Loucy (cell line): ENCODE data around the gene CTTNBP2.

Experiments
- H2AFZ ChIP-seq: fragments of 200-600 bp; sonication (generic); 2 replicates; pipeline ENCODE4 v1.6.0; 2016; ENCODE audit warnings: antibody characterized with exemption, mild to moderate bottlenecking, low read length, moderate library complexity
- H3F3A ChIP-seq: fragments of 200-600 bp; 2 replicates; pipeline ENCODE4 v1.6.0; 2016; ENCODE audit warnings: antibody characterized with exemption, low read depth, mild to moderate bottlenecking
- H3K27me3 ChIP-seq: fragments of 200-600 bp; sonication (generic); 2 replicates; pipeline ENCODE4 v1.6.1; 2014; ENCODE audit warnings: low read length, mild to moderate bottlenecking; ENCODE audit not compliant: insufficient read depth, poor library complexity, severe bottlenecking
- H3K36me3 ChIP-seq: fragments of 200-600 bp; sonication (generic); 2 replicates; pipeline ENCODE4 v1.6.1; 2016; ENCODE audit warnings: low read length; ENCODE audit not compliant: insufficient read depth
- H3K4me1 ChIP-seq: fragments of 200-600 bp; sonication (generic); 2 replicates; pipeline ENCODE4 v1.5.1; 2014; ENCODE audit warnings: low read length, mild to moderate bottlenecking; ENCODE audit not compliant: insufficient read depth, poor library complexity, severe bottlenecking
- H3K4me2 ChIP-seq: fragments of 200-600 bp; sonication (generic); 2 replicates; pipeline ENCODE4 v1.6.0; 2014; ENCODE audit warnings: antibody characterized with exemption, low read length, low read depth, mild to moderate bottlenecking; ENCODE audit not compliant: poor library complexity, severe bottlenecking
- H3K4me3 ChIP-seq: fragments of 200-600 bp; sonication (generic); 2 replicates; pipeline ENCODE4 v1.5.1; 2014; ENCODE audit warnings: low read length, mild to moderate bottlenecking, mixed read lengths; ENCODE audit not compliant: poor library complexity, severe bottlenecking
- H3K79me2 ChIP-seq: fragments of 200-600 bp; sonication (generic); 2 replicates; pipeline ENCODE4 v1.6.1; 2014; ENCODE audit warnings: low read length; ENCODE audit not compliant: insufficient read depth
- H3K9ac ChIP-seq: fragments of 200-600 bp; sonication (generic); 2 replicates; pipeline ENCODE4 v1.6.0; 2014; ENCODE audit warnings: mild to moderate bottlenecking, low read depth, low read length, moderate library complexity; ENCODE audit not compliant: poor library complexity, severe bottlenecking
- H3K9me2 ChIP-seq: fragments of 200-600 bp; sonication (generic); replicated peaks from 2 replicates; pipeline ENCODE4 v1.6.1; 2016; ENCODE audit warnings: low read depth, low read length, mixed read lengths
- H3K9me3 ChIP-seq: fragments of 200-600 bp; sonication (generic); 2 replicates; pipeline ENCODE4 v1.6.1; 2014; ENCODE audit warnings: mild to moderate bottlenecking, antibody characterized with exemption, low read length, low read depth; ENCODE audit not compliant: insufficient read depth
- H4K20me1 ChIP-seq: fragments of 200-600 bp; sonication (generic); 2 replicates; pipeline ENCODE4 v1.6.0; 2014; ENCODE audit warnings: antibody characterized with exemption, low read length, mild to moderate bottlenecking; ENCODE audit not compliant: insufficient read depth, poor library complexity, severe bottlenecking
- EZH2phosphoT487 ChIP-seq: fragments of 200-600 bp; IDR thresholded peaks from 2 replicates; pipeline ENCODE4 v1.6.1; 2018; ENCODE audit warnings: antibody characterized with exemption, mild to moderate bottlenecking, moderate library complexity, borderline replicate concordance
- TF ChIP-seq, protein P1 (sequence below): fragments of 200-600 bp; sonication (generic); conservative IDR thresholded peaks from 2 replicates; pipeline ENCODE4 v1.5.1; 2014; ENCODE audit warnings: mild to moderate bottlenecking, antibody characterized with exemption, low read length

CTTNBP2 gene

DNA sequence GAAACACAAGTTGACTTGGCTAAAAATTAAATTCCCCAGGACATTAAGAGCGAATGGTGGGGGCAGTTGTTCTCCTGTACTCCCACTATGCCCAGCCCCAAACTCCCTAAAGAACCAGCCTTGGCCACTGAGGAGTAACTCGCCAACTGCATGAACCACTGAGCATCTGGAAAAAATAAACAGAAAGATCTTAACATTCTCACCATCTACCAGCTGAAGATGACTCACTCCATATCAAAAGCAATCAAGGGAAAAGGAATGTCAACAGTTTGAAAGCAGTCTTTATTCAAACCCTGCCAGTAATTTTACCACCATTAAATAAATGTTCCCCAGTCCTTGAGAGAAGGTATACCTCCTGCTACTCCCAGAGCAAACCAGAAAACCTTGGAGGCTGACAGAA, 45.4 kb downstream of the CTTNBP2 start:
- Histone ChIP-seq H3K4me2 (no peak overlapping the region), H3K36me3 (no peaks in the 10 kb centered on the region), H3K4me1 (no peaks in the 10 kb centered on the region), H3F3A (no peaks in the 10 kb centered on the region), H3K9me3 (no peaks in the 10 kb centered on the region), H4K20me1 (no peaks in the 10 kb centered on the region), H2AFZ (no peak overlapping the region), H3K4me3 (no peak overlapping the region), H3K9me2 (no peaks in the 10 kb centered on the region), H3K9ac (no peak overlapping the region), H3K27me3 (no peaks in the 10 kb centered on the region), H3K79me2 (no peaks in the 10 kb centered on the region)
- TF ChIP-seq EZH2phosphoT487: no peak
- TF ChIP-seq, protein P1, sequence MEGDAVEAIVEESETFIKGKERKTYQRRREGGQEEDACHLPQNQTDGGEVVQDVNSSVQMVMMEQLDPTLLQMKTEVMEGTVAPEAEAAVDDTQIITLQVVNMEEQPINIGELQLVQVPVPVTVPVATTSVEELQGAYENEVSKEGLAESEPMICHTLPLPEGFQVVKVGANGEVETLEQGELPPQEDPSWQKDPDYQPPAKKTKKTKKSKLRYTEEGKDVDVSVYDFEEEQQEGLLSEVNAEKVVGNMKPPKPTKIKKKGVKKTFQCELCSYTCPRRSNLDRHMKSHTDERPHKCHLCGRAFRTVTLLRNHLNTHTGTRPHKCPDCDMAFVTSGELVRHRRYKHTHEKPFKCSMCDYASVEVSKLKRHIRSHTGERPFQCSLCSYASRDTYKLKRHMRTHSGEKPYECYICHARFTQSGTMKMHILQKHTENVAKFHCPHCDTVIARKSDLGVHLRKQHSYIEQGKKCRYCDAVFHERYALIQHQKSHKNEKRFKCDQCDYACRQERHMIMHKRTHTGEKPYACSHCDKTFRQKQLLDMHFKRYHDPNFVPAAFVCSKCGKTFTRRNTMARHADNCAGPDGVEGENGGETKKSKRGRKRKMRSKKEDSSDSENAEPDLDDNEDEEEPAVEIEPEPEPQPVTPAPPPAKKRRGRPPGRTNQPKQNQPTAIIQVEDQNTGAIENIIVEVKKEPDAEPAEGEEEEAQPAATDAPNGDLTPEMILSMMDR: no peak

DNA sequence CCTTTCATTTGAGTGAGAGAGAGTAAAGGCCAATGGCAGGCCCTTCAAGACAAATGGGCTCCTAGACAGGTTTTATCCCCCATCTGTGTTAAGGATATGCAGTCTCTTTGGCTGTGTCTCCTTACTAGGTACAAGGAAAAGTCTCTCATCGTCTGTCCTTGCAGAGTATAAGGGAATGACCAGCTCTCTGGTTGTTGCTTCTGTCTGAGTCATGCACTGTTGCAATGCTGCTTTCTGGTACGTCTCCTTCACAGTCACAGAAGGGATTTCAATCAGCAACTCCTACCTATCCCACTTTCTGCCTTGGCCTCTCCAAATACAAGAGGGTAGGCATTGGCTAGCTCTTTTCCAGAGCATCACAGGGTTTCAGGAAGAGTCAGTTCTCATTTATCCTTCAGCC, 48.1 kb downstream of the CTTNBP2 start:
- Histone ChIP-seq H3K4me3 (no peak overlapping the region), H3K4me1 (no peaks in the 10 kb centered on the region), H3K9me3 (no peaks in the 10 kb centered on the region), H3F3A (no peaks in the 10 kb centered on the region), H3K9ac (no peak overlapping the region), H2AFZ (no peak overlapping the region), H4K20me1 (no peaks in the 10 kb centered on the region), H3K9me2 (no peaks in the 10 kb centered on the region), H3K79me2 (no peaks in the 10 kb centered on the region), H3K4me2 (no peak overlapping the region), H3K36me3 (no peaks in the 10 kb centered on the region), H3K27me3 (no peaks in the 10 kb centered on the region)
- no peak for TF ChIP-seq EZH2phosphoT487
- TF ChIP-seq, protein P1: no peak

DNA sequence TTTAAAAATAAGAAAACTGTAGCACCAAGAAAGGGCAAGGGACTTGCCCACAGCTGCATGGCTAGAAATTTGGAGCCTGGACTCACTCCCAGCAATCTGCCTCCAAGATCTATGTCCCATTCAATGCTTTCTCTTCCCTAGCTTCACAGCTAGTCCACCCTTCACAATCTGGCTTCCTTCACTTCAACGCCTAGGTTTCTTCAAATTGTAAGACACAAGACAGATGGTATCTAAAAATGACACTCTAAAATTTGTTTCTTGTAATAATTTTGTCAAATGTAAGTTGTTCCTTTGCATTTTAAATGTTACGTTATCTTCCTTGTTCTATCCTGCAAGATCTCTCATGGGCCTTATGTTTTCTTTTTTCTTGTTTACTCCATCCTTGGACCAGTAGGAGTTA, 48.6 kb downstream of the CTTNBP2 start:
- Histone ChIP-seq H3K36me3 (no peaks in the 10 kb centered on the region), H2AFZ (no peak overlapping the region), H3K9me2 (no peaks in the 10 kb centered on the region), H3F3A (no peaks in the 10 kb centered on the region), H3K4me2 (no peak overlapping the region), H3K9ac (no peak overlapping the region), H3K79me2 (no peaks in the 10 kb centered on the region), H3K4me3 (no peak overlapping the region), H3K9me3 (no peaks in the 10 kb centered on the region), H4K20me1 (no peaks in the 10 kb centered on the region), H3K4me1 (no peaks in the 10 kb centered on the region), H3K27me3 (no peaks in the 10 kb centered on the region)
- TF ChIP-seq EZH2phosphoT487: no peak
- TF ChIP-seq, protein P1: no peak
